Motor neuron (in vitro differentiated cells): ENCODE data around the gene PKD2L1. TPM values are rescaled to one million over a fixed set of nuclear protein-coding genes. Genes with fewer than 3 reads are reported as not detected.
"Not testable (repeated sequence)": the region's sequence is repeated elsewhere in the genome, so short reads cannot be mapped to it uniquely, and the experiment has no call there.

Experiments used
- ATAC-seq, 8 experiments: fragments of 200-7000 bp; cut with Tn5 transposase; replicated peaks in 6 of 8; 2 replicates each; pipeline ENCODE4 v1.8.0; 2021; ENCODE audit warnings: mild to moderate bottlenecking in 8 of 8, moderate library complexity in 8 of 8
- H3K27ac ChIP-seq, 2 donors: fragments of 250-450 bp; sonication (Bioruptor Pico); 2 replicates each; pipeline ENCODE4 v1.9.0; 2021; ENCODE audit warnings: antibody characterized with exemption in 2 of 2, mild to moderate bottlenecking in 2 of 2, moderate library complexity in 1 of 2
- H3K4me1 ChIP-seq, 2 donors: fragments of 250-450 bp; sonication (Bioruptor Pico); replicated peaks in 1 of 2; 2 replicates each; pipeline ENCODE4 v1.6.1; 2021; ENCODE audit warnings: antibody characterized with exemption in 2 of 2, mild to moderate bottlenecking in 2 of 2, moderate library complexity in 1 of 2
- H3K4me3 ChIP-seq, 5 donors: fragments of 250-450 bp; sonication (Bioruptor Pico); 2 replicates each; pipeline ENCODE4 v1.9.0; 2021; ENCODE audit warnings: antibody characterized with exemption in 5 of 5, mild to moderate bottlenecking in 5 of 5, moderate library complexity in 4 of 5
- WGBS, 10 experiments: fragments of 450-650 bp; shearing (Covaris generic); methylation state at CpG; one replicate each; pipeline ENCODE4 v1.0.0; 2022; 5-methylcytosine and 5-hydroxymethylcytosine counted together
- in situ Hi-C, 9 experiments: fragments of 400-800 bp; cut with MboI; loops; one replicate each; pipeline ENCODE4 v1.15.0; 2021; ENCODE audit warnings: low sequenced_read_pairs in 9 of 9, low pct_unique_long_range_greater_than_20kb in 2 of 9; ENCODE audit not compliant: unreplicated experiment in 9 of 9
- total RNA-seq, 8 experiments: library from RNA; unstranded; fragments of 300-600 nt; gene quantifications; 2 replicates each; pipeline versions ENCODE4 v1.2.3 to v1.2.4, GENCODE V29; 2022

PKD2L1 gene
- under 1 TPM in 5 of 8 experiments, not detected in 3; 0.24 to 0.36 (median 0.29) TPM for total RNA-seq

DNA sequence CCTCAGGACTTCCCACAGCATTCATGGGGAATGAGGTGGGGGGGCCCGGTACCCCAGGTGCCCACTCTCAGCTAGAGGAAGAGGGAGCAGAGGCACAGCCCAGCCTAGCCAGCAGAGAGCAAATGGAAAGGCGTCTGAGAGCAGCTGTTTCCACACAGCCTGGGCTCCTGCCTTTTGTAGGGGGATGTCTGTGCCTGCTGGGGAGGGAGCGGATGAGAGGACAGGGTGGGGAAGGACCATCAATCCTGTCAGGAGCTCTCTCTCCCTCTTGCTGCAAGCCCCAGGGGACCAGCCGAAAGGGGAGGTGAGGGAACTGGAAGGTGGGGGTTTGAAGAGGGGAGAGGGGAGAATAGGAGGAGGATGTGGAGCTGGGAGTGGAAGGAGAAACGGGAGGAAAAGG lies at the start of gene PKD2L1:
TSS of gene PKD2L1 (minus strand) at position 150 of the 400 bp plus-strand sequence. CDS start at position 25, 125 bp downstream.
- 60% methylated on average over 1 of the region's 5 CpGs; no CpG with 5 or more reads in 9 of the 10 experiments for WGBS, 10 experiments
- no peak within 1 kb of the TSS for H3K4me3 ChIP-seq
- ATAC-seq: peak in 5 of 8 experiments; percentile 81 to 96 (median 94)
- peaks cover 8 to 11% of the 10 kb centered on the region in 2 donors for H3K4me1 ChIP-seq
- in situ Hi-C loops: loop anchor here in 8 of 9 experiments (25.0 kb wide), 2 partner anchors 107 to 182 kb away; partner anchors contain the start of gene SEC31B (in 2 of the 8)
- H3K27ac ChIP-seq: peak within 1 kb of the TSS; percentile 2 to 43

- 100% methylated on average over 1 to 5 of the region's 5 CpGs; no CpG with 5 or more reads in 4 of the 10 experiments for WGBS, 10 experiments
- H3K4me1 ChIP-seq: peaks cover 9 to 10% of the 10 kb centered on the region in 2 donors
- no peak overlapping the region for H3K4me3 ChIP-seq
- in situ Hi-C loops: no loop called here
- no peak overlapping the region for H3K27ac ChIP-seq
- ATAC-seq: no peak
These were observed 47.8 kb upstream of the PKD2L1 start for GRCh38 chr10:100377830-100378229.

DNA sequence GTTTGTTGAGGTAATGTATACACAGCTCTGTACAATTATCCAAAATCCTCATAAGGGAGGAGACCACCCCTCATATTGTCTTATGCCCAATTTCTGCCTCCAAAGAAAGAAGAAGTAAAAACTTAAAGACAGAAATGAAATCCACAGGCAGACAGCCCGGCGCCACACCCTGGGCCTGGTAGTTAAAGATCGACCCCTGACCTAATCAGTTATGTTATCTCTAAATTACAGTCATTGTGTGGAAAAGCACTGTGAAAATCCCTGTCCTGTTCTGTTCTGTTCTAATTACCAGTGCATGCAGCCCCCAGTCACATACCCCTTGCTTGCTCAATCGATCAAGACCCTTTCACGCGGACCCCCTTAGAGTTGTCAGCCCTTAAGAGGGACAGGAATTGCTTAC lies 46.6 kb upstream of the PKD2L1 start:
- H3K4me3 ChIP-seq, in situ Hi-C loops, H3K27ac ChIP-seq, ATAC-seq: not testable (repeated sequence)
- 80 to 100% (median 93%) methylated on average over 1 to 3 of the region's 6 CpGs; no CpG with 5 or more reads in 4 of the 10 experiments for WGBS, 10 experiments
- peaks cover 19% of the 10 kb centered on the region in 2 donors for H3K4me1 ChIP-seq

- Histone ChIP-seq H3K4me3 (peak overlapping the region; percentile 41 to 52 (median 46)), H3K4me1 (peaks cover 31% of the 10 kb centered on the region in 2 donors), H3K27ac (peak overlapping the region; percentile 94)
- WGBS, 10 experiments: 11 to 75% (median 56%) methylated on average over 1 to 6 of the region's 7 CpGs
- in situ Hi-C loops, ATAC-seq: not testable (repeated sequence)
These were observed 44.8 kb upstream of the PKD2L1 start for GRCh38 chr10:100374677-100375353.

DNA sequence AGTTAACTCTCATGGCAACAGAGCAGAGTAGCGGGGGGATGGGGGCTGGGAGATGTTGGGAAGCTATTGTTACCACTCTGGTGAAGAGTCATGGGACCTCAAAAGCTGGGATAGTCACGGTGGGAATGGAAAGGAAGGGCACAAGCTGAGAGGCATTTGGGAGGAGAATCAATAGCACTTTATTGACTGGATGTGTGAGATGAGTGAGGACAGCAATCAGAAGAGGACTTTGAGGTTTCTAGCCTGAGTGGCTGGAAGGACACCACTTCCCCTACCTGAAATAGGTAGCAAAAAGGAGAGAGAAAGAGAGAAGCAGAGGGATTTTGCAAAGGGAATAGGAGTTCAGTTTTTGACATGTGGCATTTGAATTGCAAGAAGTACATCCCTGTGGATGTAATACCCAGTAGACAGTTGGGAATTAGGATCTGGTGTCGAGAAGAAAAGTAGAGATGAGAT lies 44.2 kb upstream of the PKD2L1 start:
- Histone ChIP-seq H3K4me1 (peaks cover 31% of the 10 kb centered on the region in 2 donors), H3K4me3 (peak overlapping the region; percentile 41 to 52 (median 46)), H3K27ac (peak overlapping the region; percentile 94)
- in situ Hi-C loops: no loop called here
- 0 to 50% (median 0%) methylated on average over 1 to 3 of the region's 3 CpGs for WGBS, 10 experiments
- ATAC-seq: peak in 5 of 8 experiments; percentile 0 to 5 (median 3)

GRCh38 chr10:100373298-100374199 lies 43.5 kb upstream of the PKD2L1 start:
- in situ Hi-C loops: no loop called here
- Histone ChIP-seq H3K4me1 (peaks cover 31% of the 10 kb centered on the region in 2 donors), H3K4me3 (peak overlapping the region; percentile 41 to 52 (median 46)), H3K27ac (peak overlapping the region; percentile 94)
- WGBS, 10 experiments: 0 to 2% (median 0%) methylated on average over 2 to 20 of the region's 45 CpGs
- peak; percentile 78 to 94 (median 90) for ATAC-seq

GRCh38 chr10:100372415-100373297 lies 42.6 kb upstream of the PKD2L1 start:
- Histone ChIP-seq H3K27ac (peak overlapping the region; percentile 77 to 81), H3K4me3 (peak overlapping the region; percentile 41 to 52 (median 46)), H3K4me1 (peaks cover 31% of the 10 kb centered on the region in 2 donors)
- peak in 1 of 8 experiments; percentile 12 for ATAC-seq
- in situ Hi-C loops: no loop called here
- 0 to 38% (median 12%) methylated on average over 1 to 12 of the region's 16 CpGs for WGBS, 10 experiments

DNA sequence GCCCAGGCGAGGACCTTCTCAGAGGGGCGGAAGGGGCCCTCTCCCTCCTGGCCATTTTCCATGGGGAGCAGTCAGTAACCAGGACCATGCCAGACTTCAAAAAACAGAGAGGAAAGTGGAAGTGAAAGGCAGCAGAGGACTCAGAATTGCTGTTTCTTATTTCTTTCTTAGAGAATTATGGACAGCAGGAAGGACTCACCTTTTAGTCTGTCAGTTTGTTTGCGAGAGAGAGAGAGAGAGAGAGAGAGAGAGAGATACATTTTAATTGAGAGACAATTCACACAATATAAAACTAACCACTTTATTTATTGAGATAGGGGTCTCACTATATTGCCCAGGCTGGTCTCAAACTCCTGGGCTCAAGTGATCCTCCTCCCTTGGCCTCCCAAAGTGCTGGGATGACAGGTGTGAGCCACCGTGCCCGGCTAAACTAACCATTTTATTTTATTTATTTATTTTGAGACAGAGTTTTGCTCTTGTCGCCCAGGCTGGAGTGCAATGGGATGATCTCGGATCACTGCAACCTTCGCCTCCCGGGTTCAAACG lies 41.5 kb upstream of the PKD2L1 start:
- in situ Hi-C loops: no loop called here
- WGBS, 10 experiments: 82 to 100% (median 92%) methylated on average over 2 to 8 of the region's 10 CpGs; no CpG with 5 or more reads in 3 of the 10 experiments
- no peak for ATAC-seq
- Histone ChIP-seq H3K4me1 (peaks cover 31% of the 10 kb centered on the region in 2 donors), H3K4me3 (no peak overlapping the region), H3K27ac (peak overlapping the region; percentile 27 to 66)

GRCh38 chr10:100370714-100371481 lies 40.9 kb upstream of the PKD2L1 start:
- in situ Hi-C loops: no loop called here
- peaks cover 31% of the 10 kb centered on the region in 2 donors for H3K4me1 ChIP-seq
- H3K27ac ChIP-seq: peak overlapping the region; percentile 27 to 66
- ATAC-seq: peak; percentile 26 to 49 (median 42)
- 20 to 100% (median 33%) methylated on average over 1 to 4 of the region's 12 CpGs; no CpG with 5 or more reads in 3 of the 10 experiments for whole genome bisulfite sequencing, 10 experiments
- no peak overlapping the region for H3K4me3 ChIP-seq

DNA sequence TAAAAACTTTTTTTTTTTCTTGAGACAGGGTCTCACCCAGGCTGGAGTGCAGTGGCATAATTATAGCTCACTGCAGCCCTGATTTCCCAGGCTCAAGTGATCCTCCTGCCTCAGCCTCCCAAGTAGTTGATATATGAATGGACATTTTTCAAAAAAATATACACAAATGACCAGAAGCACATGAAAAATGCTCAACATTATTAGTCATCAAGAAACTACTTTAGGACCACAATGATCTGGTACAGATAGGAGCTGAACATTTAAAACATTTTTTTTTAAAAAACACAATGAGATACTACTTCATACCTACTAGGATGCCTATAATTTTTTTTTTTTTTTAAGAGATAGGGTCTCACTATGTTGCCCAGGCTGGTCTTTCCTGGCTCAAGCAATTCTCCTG lies 38.7 kb upstream of the PKD2L1 start:
- no peak overlapping the region for H3K27ac ChIP-seq
- peaks cover 24% of the 10 kb centered on the region in 2 donors for H3K4me1 ChIP-seq
- no peak overlapping the region for H3K4me3 ChIP-seq
- no peak for ATAC-seq
- in situ Hi-C loops: no loop called here

- peak; percentile 31 to 66 (median 58) for ATAC-seq
- H3K27ac ChIP-seq: no peak overlapping the region
- in situ Hi-C loops: no loop called here
- no peak overlapping the region for H3K4me3 ChIP-seq
- H3K4me1 ChIP-seq: no peaks in the 10 kb centered on the region
- 13 to 100% (median 61%) methylated on average over 1 to 6 of the region's 7 CpGs; no CpG with 5 or more reads in 3 of the 10 experiments for WGBS, 10 experiments
These were observed 34.8 kb upstream of the PKD2L1 start for GRCh38 chr10:100364735-100365391.
